GM23338 (cell line): ENCODE measurements around the gene APBB3.

Experiments used
- CREB1 ChIP-seq: fragments of 250-450 bp; sonication (Bioruptor Pico); IDR thresholded peaks from 2 replicates; pipeline ENCODE4 v1.5.0; 2020; ENCODE audit warnings: low read depth, mild to moderate bottlenecking, moderate library complexity
- EZH2 ChIP-seq: fragments of 200-600 bp; sonication (generic); IDR thresholded peaks from one replicate; pipeline ENCODE4 v1.8.0; 2017; ENCODE audit warnings: antibody characterized with exemption, mild to moderate bottlenecking, low read depth; ENCODE audit not compliant: unreplicated experiment
- EZH2phosphoT487 ChIP-seq: fragments of 200-600 bp; sonication (generic); IDR thresholded peaks from one replicate; pipeline ENCODE4 v1.8.1; 2018; ENCODE audit warnings: antibody characterized with exemption; ENCODE audit not compliant: unreplicated experiment
- JUNB ChIP-seq: IDR thresholded peaks from one replicate; pipeline ENCODE4 v1.6.1; 2016; ENCODE audit warnings: antibody characterized with exemption; ENCODE audit not compliant: unreplicated experiment
- POLR2AphosphoS5 ChIP-seq: IDR thresholded peaks from 2 replicates; pipeline ENCODE4 v1.6.1; 2016; ENCODE audit warnings: antibody characterized with exemption, low read depth
- ZNF114 ChIP-seq: fragments of 250-450 bp; sonication (Bioruptor Pico); IDR thresholded peaks from 2 replicates; pipeline ENCODE4 v1.5.0; 2020; ENCODE audit warnings: mild to moderate bottlenecking, moderate library complexity
- ZNF331 ChIP-seq: fragments of 250-450 bp; sonication (Bioruptor Pico); IDR thresholded peaks from 2 replicates; pipeline ENCODE4 v1.5.0; 2020; ENCODE audit warnings: low read depth, mild to moderate bottlenecking, moderate library complexity
- TF ChIP-seq, protein P1 (sequence below): IDR thresholded peaks from one replicate; pipeline ENCODE4 v1.6.1; 2018; ENCODE audit warnings: antibody characterized with exemption; ENCODE audit not compliant: unreplicated experiment
- TF ChIP-seq, protein P2 (sequence below), 2 experiments: fragments of 200-600 bp in 1 of 2; sonication (generic) in 1 of 2; conservative IDR thresholded peaks; 2 replicates each; pipeline versions ENCODE4 v1.5.1 to v1.6.1; 2016 to 2017; ENCODE audit warnings: antibody characterized with exemption in 2 of 2, low read depth in 2 of 2, mild to moderate bottlenecking in 2 of 2, moderate library complexity in 1 of 2

GRCh38 chr5:140570058-140570457 lies 5.7 kb upstream of the APBB3 start:
- TF ChIP-seq EZH2 (no peak), JUNB (no peak), POLR2AphosphoS5 (no peak), EZH2phosphoT487 (no peak), CREB1 (CRISPR knock-in tag) (no peak), ZNF331 (CRISPR knock-in tag) (no peak), ZNF114 (CRISPR knock-in tag) (no peak)
- TF ChIP-seq, protein P1, sequence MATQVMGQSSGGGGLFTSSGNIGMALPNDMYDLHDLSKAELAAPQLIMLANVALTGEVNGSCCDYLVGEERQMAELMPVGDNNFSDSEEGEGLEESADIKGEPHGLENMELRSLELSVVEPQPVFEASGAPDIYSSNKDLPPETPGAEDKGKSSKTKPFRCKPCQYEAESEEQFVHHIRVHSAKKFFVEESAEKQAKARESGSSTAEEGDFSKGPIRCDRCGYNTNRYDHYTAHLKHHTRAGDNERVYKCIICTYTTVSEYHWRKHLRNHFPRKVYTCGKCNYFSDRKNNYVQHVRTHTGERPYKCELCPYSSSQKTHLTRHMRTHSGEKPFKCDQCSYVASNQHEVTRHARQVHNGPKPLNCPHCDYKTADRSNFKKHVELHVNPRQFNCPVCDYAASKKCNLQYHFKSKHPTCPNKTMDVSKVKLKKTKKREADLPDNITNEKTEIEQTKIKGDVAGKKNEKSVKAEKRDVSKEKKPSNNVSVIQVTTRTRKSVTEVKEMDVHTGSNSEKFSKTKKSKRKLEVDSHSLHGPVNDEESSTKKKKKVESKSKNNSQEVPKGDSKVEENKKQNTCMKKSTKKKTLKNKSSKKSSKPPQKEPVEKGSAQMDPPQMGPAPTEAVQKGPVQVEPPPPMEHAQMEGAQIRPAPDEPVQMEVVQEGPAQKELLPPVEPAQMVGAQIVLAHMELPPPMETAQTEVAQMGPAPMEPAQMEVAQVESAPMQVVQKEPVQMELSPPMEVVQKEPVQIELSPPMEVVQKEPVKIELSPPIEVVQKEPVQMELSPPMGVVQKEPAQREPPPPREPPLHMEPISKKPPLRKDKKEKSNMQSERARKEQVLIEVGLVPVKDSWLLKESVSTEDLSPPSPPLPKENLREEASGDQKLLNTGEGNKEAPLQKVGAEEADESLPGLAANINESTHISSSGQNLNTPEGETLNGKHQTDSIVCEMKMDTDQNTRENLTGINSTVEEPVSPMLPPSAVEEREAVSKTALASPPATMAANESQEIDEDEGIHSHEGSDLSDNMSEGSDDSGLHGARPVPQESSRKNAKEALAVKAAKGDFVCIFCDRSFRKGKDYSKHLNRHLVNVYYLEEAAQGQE, result no peak
- TF ChIP-seq, protein P2, sequence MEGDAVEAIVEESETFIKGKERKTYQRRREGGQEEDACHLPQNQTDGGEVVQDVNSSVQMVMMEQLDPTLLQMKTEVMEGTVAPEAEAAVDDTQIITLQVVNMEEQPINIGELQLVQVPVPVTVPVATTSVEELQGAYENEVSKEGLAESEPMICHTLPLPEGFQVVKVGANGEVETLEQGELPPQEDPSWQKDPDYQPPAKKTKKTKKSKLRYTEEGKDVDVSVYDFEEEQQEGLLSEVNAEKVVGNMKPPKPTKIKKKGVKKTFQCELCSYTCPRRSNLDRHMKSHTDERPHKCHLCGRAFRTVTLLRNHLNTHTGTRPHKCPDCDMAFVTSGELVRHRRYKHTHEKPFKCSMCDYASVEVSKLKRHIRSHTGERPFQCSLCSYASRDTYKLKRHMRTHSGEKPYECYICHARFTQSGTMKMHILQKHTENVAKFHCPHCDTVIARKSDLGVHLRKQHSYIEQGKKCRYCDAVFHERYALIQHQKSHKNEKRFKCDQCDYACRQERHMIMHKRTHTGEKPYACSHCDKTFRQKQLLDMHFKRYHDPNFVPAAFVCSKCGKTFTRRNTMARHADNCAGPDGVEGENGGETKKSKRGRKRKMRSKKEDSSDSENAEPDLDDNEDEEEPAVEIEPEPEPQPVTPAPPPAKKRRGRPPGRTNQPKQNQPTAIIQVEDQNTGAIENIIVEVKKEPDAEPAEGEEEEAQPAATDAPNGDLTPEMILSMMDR (conservative IDR thresholded peaks at IDR 0.05; ENCODE audit: low read depth in 2 of 2), result no peak
